Activated CD4-positive, alpha-beta memory T cell treated with anti-CD3 and anti-CD28 coated beads, Interleukin-2, amount 10 ng/mL, durations not matched to agents 7 days and 5 days (primary cell): ENCODE data around the gene WFDC10A. TPM values are rescaled to one million over a fixed set of nuclear protein-coding genes. Genes with fewer than 3 reads are reported as not detected.
"Not testable (repeated sequence)": the region's sequence is repeated elsewhere in the genome, so short reads cannot be mapped to it uniquely, and the experiment has no call there.

Experiments
- CTCF ChIA-PET: fragments of 350-600 bp; sonication (Branson Sonifier 250); formaldehyde crosslinking; loops from one replicate; lab custom pipeline; 2021; ENCODE audit warnings: antibody characterized with exemption, inconsistent platforms; lab: Charles Lee
- POLR2A ChIA-PET: fragments of 350-600 bp; sonication (Branson Sonifier 250); formaldehyde crosslinking; loops from one replicate; lab custom pipeline; 2021; ENCODE audit warnings: antibody characterized with exemption; lab: Charles Lee
- DNase-seq: peaks from one replicate; pipeline ENCODE4 v3.0.0-alpha.2; 2020
- H3K27ac Mint-ChIP-seq: one replicate; pipeline ENCODE4 v1.8.0; 2021; ENCODE audit warnings: mild to moderate bottlenecking, mixed read lengths
- H3K27me3 Mint-ChIP-seq: one replicate; pipeline ENCODE4 v1.8.0; 2021; ENCODE audit warnings: mixed read lengths
- H3K36me3 Mint-ChIP-seq: one replicate; pipeline ENCODE4 v1.8.0; 2021; ENCODE audit warnings: low read depth, mixed read lengths
- H3K4me1 Mint-ChIP-seq: one replicate; pipeline ENCODE4 v1.8.0; 2021; ENCODE audit warnings: mixed read lengths
- H3K4me3 Mint-ChIP-seq: one replicate; pipeline ENCODE4 v1.8.0; 2021; ENCODE audit warnings: mild to moderate bottlenecking, mixed read lengths
- H3K9me3 Mint-ChIP-seq: one replicate; pipeline ENCODE4 v1.8.0; 2021; ENCODE audit warnings: mixed read lengths
- total RNA-seq, 2 experiments: library from RNA; stranded (reverse); gene quantifications; one replicate each; pipeline ENCODE4 v1.2.3, GENCODE V29; 2021

WFDC10A gene
- total RNA-seq, 2 experiments from 2014 or later, result not detected

- no peak overlapping the region for H3K4me3 Mint-ChIP-seq
- no peaks in the 10 kb centered on the region for H3K4me1 Mint-ChIP-seq
- no peak for DNase-seq
- H3K27me3 Mint-ChIP-seq, result peaks cover 6% of the 10 kb centered on the region
- no peak overlapping the region for H3K27ac Mint-ChIP-seq
- ChIA-PET POLR2A (no interaction called here), CTCF (interaction anchor here (1.3 to 2.0 kb wide), 2 partner anchors 12 to 154 kb away, joined by 4 to 5 read pairs; partner anchors contain the start of gene WFDC10A)
- no peaks in the 10 kb centered on the region for H3K9me3 Mint-ChIP-seq
- H3K36me3 Mint-ChIP-seq, result no peaks in the 10 kb centered on the region
Measured at GRCh38 chr20:45617591-45617990, 11.9 kb upstream of the WFDC10A start.

GRCh38 chr20:45621593-45621992 lies 7.9 kb upstream of the WFDC10A start:
- DNase-seq, result no peak
- Mint-ChIP-seq H3K27ac (no peak overlapping the region), H3K27me3 (peaks cover 24% of the 10 kb centered on the region), H3K36me3 (no peaks in the 10 kb centered on the region), H3K4me3 (no peak overlapping the region), H3K9me3 (no peaks in the 10 kb centered on the region), H3K4me1 (no peaks in the 10 kb centered on the region)
- CTCF ChIA-PET, result no interaction called here
- POLR2A ChIA-PET, result no interaction called here

GRCh38 chr20:45626540-45626939 lies 3.0 kb upstream of the WFDC10A start:
- POLR2A ChIA-PET, result no interaction called here
- no peaks in the 10 kb centered on the region for H3K9me3 Mint-ChIP-seq
- H3K36me3 Mint-ChIP-seq, result no peaks in the 10 kb centered on the region
- no peak for DNase-seq
- no peaks in the 10 kb centered on the region for H3K4me1 Mint-ChIP-seq
- H3K27me3 Mint-ChIP-seq, result peaks cover 30% of the 10 kb centered on the region
- no peak overlapping the region for H3K4me3 Mint-ChIP-seq
- no peak overlapping the region for H3K27ac Mint-ChIP-seq
- CTCF ChIA-PET, result no interaction called here

GRCh38 chr20:45630371-45630770 lies 832 bp downstream of the WFDC10A start:
- DNase-seq, result no peak
- Mint-ChIP-seq H3K27ac (no peak overlapping the region), H3K4me3 (no peak overlapping the region), H3K9me3 (no peaks in the 10 kb centered on the region), H3K36me3 (no peaks in the 10 kb centered on the region), H3K27me3 (peaks cover 20% of the 10 kb centered on the region), H3K4me1 (no peaks in the 10 kb centered on the region)
- POLR2A ChIA-PET, result no interaction called here
- CTCF ChIA-PET, result interaction anchor here (1.5 kb wide), 1 partner anchor 23 kb away, joined by 3 read pairs; no protein-coding TSS in a partner anchor

DNA sequence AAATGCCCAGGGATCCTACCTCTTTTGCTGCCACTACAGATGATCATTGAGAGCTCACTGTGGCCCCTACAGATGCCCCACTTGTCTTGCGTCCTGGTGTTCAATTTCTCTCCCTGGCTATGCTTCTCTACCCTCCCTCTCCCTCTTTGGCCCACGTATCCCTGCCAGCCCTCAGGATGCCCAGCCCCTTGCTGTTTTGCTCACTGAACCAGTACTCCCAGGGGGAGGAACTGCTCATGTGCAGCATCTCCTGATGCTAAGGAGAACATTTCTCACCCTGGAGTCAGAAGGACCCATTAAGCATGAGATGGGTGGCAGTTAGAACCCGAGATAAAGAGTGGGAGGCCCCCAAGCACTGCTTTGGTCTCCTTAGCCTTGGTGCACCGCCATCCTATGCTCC lies 1.6 kb downstream of the WFDC10A start, which contains the start of gene WFDC9:
WFDC9 (minus strand) TSS at position 101 of the 400 bp plus-strand sequence. CDS start 21,103 bp downstream, outside the sequence.
- H3K27me3 Mint-ChIP-seq, result peaks cover 20% of the 10 kb centered on the region

GRCh38 chr20:45636513-45636912 lies 7.0 kb downstream of the WFDC10A start:
- Mint-ChIP-seq H3K36me3 (no peaks in the 10 kb centered on the region), H3K27ac (no peak overlapping the region), H3K27me3 (peaks cover 15% of the 10 kb centered on the region), H3K4me1 (no peaks in the 10 kb centered on the region), H3K4me3 (no peak overlapping the region), H3K9me3 (no peaks in the 10 kb centered on the region)
- ChIA-PET POLR2A (no interaction called here), CTCF (no interaction called here)
- DNase-seq, result no peak

More for the DNA sequence above, 1.6 kb downstream of the WFDC10A start, which contains the start of gene WFDC9:
- no peak within 1 kb of the TSS for H3K27ac Mint-ChIP-seq
- no peak within 1 kb of the TSS for H3K4me3 Mint-ChIP-seq
- H3K36me3 Mint-ChIP-seq, result no peaks in the 10 kb centered on the region
- no peak for DNase-seq
- ChIA-PET CTCF (no interaction called here), POLR2A (no interaction called here)
- no peaks in the 10 kb centered on the region for H3K9me3 Mint-ChIP-seq
- H3K4me1 Mint-ChIP-seq, result no peaks in the 10 kb centered on the region

GRCh38 chr20:45639687-45640086 lies 10.1 kb downstream of the WFDC10A start:
- no peaks in the 10 kb centered on the region for H3K4me1 Mint-ChIP-seq
- no peak overlapping the region for H3K4me3 Mint-ChIP-seq
- H3K27ac Mint-ChIP-seq, result no peak overlapping the region
- no peaks in the 10 kb centered on the region for H3K9me3 Mint-ChIP-seq
- peaks cover 15% of the 10 kb centered on the region for H3K27me3 Mint-ChIP-seq
- CTCF ChIA-PET, result no interaction called here
- no peak for DNase-seq
- POLR2A ChIA-PET, result no interaction called here
- no peaks in the 10 kb centered on the region for H3K36me3 Mint-ChIP-seq

DNA sequence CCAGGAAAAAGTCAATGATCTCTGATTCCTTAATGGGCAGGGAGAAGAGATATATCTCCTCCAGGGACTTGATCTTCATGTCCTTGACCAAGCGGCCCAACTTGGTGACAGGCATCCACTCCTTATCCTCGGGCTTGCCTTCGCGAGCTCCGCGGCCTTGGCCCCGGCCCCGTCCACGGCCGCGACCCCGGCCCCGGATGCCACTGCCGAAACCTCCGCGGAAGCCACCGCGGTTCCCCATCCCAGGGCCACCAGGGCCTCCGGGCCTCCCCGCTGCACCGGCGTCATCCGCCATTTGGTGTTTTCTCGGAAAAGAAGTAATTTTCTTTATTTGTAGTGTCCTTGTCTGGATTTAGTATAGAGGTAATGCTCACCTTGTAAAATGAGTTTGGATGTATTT lies 11.5 kb downstream of the WFDC10A start:
- H3K9me3 Mint-ChIP-seq, H3K27ac Mint-ChIP-seq, DNase-seq, H3K4me3 Mint-ChIP-seq, H3K36me3 Mint-ChIP-seq, CTCF ChIA-PET, POLR2A ChIA-PET, H3K4me1 Mint-ChIP-seq: not testable (repeated sequence)
- peaks cover 15% of the 10 kb centered on the region for H3K27me3 Mint-ChIP-seq

GRCh38 chr20:45645869-45646268 lies 16.3 kb downstream of the WFDC10A start:
- CTCF ChIA-PET, H3K27ac Mint-ChIP-seq, POLR2A ChIA-PET, H3K4me1 Mint-ChIP-seq, H3K9me3 Mint-ChIP-seq, H3K4me3 Mint-ChIP-seq, DNase-seq, H3K36me3 Mint-ChIP-seq, H3K27me3 Mint-ChIP-seq: not testable (repeated sequence)

DNA sequence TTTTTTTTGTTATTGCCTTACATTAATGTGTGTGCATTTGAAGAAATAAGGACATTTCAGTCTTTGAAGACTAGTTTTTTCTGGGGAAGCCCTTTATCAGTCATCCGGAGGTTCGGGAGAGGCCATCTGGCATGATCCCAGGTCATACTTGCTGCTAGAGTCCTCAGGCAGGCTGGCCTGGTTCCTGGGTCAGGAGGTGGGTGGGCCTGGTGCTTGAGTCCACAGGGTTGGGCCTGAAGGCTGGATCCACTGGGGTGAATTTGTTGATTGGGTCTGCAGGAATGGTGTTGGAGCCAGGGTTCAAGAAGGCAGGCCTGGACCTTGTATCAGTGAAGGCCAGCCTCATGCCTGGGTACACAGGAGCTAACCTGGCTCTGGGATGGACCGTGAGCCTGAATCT lies 17.3 kb downstream of the WFDC10A start:
- no peak overlapping the region for H3K4me3 Mint-ChIP-seq
- H3K4me1 Mint-ChIP-seq, result no peaks in the 10 kb centered on the region
- CTCF ChIA-PET, result no interaction called here
- no peaks in the 10 kb centered on the region for H3K36me3 Mint-ChIP-seq
- peaks cover 8% of the 10 kb centered on the region for H3K27me3 Mint-ChIP-seq
- H3K27ac Mint-ChIP-seq, result no peak overlapping the region
- no peak for DNase-seq
- POLR2A ChIA-PET, result no interaction called here
- H3K9me3 Mint-ChIP-seq, result no peaks in the 10 kb centered on the region

GRCh38 chr20:45647441-45648050 lies 18.0 kb downstream of the WFDC10A start:
- no peak for DNase-seq
- peaks cover 8% of the 10 kb centered on the region for H3K27me3 Mint-ChIP-seq
- no peak overlapping the region for H3K27ac Mint-ChIP-seq
- H3K9me3 Mint-ChIP-seq, result no peaks in the 10 kb centered on the region
- no peak overlapping the region for H3K4me3 Mint-ChIP-seq
- H3K4me1 Mint-ChIP-seq, result no peaks in the 10 kb centered on the region
- ChIA-PET POLR2A (no interaction called here), CTCF (no interaction called here)
- no peaks in the 10 kb centered on the region for H3K36me3 Mint-ChIP-seq

GRCh38 chr20:45649312-45649863 lies 19.8 kb downstream of the WFDC10A start:
- H3K27me3 Mint-ChIP-seq, result peaks cover 13% of the 10 kb centered on the region
- no peak overlapping the region for H3K4me3 Mint-ChIP-seq
- ChIA-PET CTCF (no interaction called here), POLR2A (no interaction called here)
- H3K4me1 Mint-ChIP-seq, result no peaks in the 10 kb centered on the region
- no peak overlapping the region for H3K27ac Mint-ChIP-seq
- no peaks in the 10 kb centered on the region for H3K9me3 Mint-ChIP-seq
- no peaks in the 10 kb centered on the region for H3K36me3 Mint-ChIP-seq
- no peak for DNase-seq

DNA sequence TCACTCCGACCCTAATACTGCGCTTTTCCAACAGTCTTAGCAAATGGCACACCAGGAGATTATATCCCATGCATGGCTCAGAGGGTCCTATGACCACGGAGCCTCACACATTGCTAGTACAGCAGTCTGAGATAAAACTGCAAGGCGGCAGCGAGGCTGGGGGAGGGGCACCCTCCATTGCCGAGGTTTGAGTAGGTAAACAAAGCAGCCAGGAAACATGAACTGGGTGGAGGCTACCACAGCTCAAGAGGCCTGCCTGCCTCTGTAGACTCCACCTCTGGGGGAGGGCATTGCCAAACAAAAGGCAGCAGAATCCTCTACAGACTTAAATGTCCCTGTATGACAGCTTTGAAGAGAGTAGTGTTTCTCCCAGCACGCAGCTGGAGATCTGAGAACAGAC lies 22.2 kb downstream of the WFDC10A start:
- POLR2A ChIA-PET, CTCF ChIA-PET, H3K9me3 Mint-ChIP-seq, H3K4me1 Mint-ChIP-seq, H3K4me3 Mint-ChIP-seq, H3K36me3 Mint-ChIP-seq, DNase-seq, H3K27ac Mint-ChIP-seq: not testable (repeated sequence)
- peaks cover 18% of the 10 kb centered on the region for H3K27me3 Mint-ChIP-seq

GRCh38 chr20:45657038-45657437 lies 27.5 kb downstream of the WFDC10A start:
- H3K36me3 Mint-ChIP-seq, H3K4me3 Mint-ChIP-seq, POLR2A ChIA-PET, DNase-seq, H3K9me3 Mint-ChIP-seq, CTCF ChIA-PET, H3K27ac Mint-ChIP-seq, H3K4me1 Mint-ChIP-seq: not testable (repeated sequence)
- H3K27me3 Mint-ChIP-seq, result peaks cover 21% of the 10 kb centered on the region
